ENCODE measurements around the gene ASB18. TPM values are rescaled to one million over a fixed set of nuclear protein-coding genes. Genes with fewer than 3 reads are reported as not detected.

Gene ASB18
- total RNA-seq, 1 donor from 2014 or later: not detected

- peak; percentile 60 for DNase-seq
- Histone ChIP-seq H3K27ac (no peak overlapping the region), H3K36me3 (no peaks in the 10 kb centered on the region), H3K27me3 (peaks cover 98% of the 10 kb centered on the region), H3K4me1 (peaks cover 12% of the 10 kb centered on the region), H3K9me3 (no peaks in the 10 kb centered on the region), H3K4me3 (no peak overlapping the region)
- TF ChIP-seq CTCF (IDR thresholded peaks at IDR 0.05): no peak
- intact Hi-C loops (cut with DNase I): no loop called here
- ATAC-seq: no peak
Measured at GRCh38 chr2:236173036-236173728, 91.0 kb downstream of the ASB18 start.

GRCh38 chr2:236172255-236173035 is 91.8 kb downstream of the ASB18 start:
- no peak for DNase-seq
- H3K4me3 ChIP-seq: no peak overlapping the region
- intact Hi-C loops (cut with DNase I): no loop called here

GRCh38 chr2:236171680-236172254 is 92.4 kb downstream of the ASB18 start:
- Histone ChIP-seq H3K4me1 (peaks cover 13% of the 10 kb centered on the region), H3K27me3 (peaks cover 98% of the 10 kb centered on the region), H3K36me3 (no peaks in the 10 kb centered on the region), H3K9me3 (no peaks in the 10 kb centered on the region), H3K4me3 (no peak overlapping the region), H3K27ac (no peak overlapping the region)
- intact Hi-C loops (cut with DNase I): no loop called here
- ATAC-seq: no peak
- no peak for TF ChIP-seq CTCF (IDR thresholded peaks at IDR 0.05)
- DNase-seq: no peak

More at GRCh38 chr2:236172255-236173035, 91.8 kb downstream of the ASB18 start:
- ATAC-seq: no peak
- H3K27ac ChIP-seq: no peak overlapping the region
- H3K36me3 ChIP-seq: no peaks in the 10 kb centered on the region
- H3K9me3 ChIP-seq: no peaks in the 10 kb centered on the region
- TF ChIP-seq CTCF (IDR thresholded peaks at IDR 0.05): no peak
- H3K4me1 ChIP-seq: peaks cover 8% of the 10 kb centered on the region
- H3K27me3 ChIP-seq: peaks cover 98% of the 10 kb centered on the region

- Histone ChIP-seq H3K4me3 (no peak overlapping the region), H3K36me3 (no peaks in the 10 kb centered on the region), H3K4me1 (peaks cover 18% of the 10 kb centered on the region), H3K27ac (no peak overlapping the region), H3K9me3 (no peaks in the 10 kb centered on the region), H3K27me3 (peaks cover 98% of the 10 kb centered on the region)
- ATAC-seq (no peak), DNase-seq (peak; percentile 62)
- intact Hi-C loops (cut with DNase I): no loop called here
- no peak for TF ChIP-seq CTCF (IDR thresholded peaks at IDR 0.05)
Measured at GRCh38 chr2:236171181-236171679, 93.0 kb downstream of the ASB18 start.

- no peak overlapping the region for H3K27ac ChIP-seq
- intact Hi-C loops (cut with DNase I): no loop called here
- H3K36me3 ChIP-seq: no peaks in the 10 kb centered on the region
- ATAC-seq (no peak), DNase-seq (peak; percentile 22)
- H3K27me3 ChIP-seq: peaks cover 98% of the 10 kb centered on the region
- H3K4me3 ChIP-seq: no peak overlapping the region
- peaks cover 21% of the 10 kb centered on the region for H3K4me1 ChIP-seq
- no peaks in the 10 kb centered on the region for H3K9me3 ChIP-seq
- TF ChIP-seq CTCF (IDR thresholded peaks at IDR 0.05): no peak
Measured at GRCh38 chr2:236170590-236171165, 93.5 kb downstream of the ASB18 start.
